ENCODE results near the gene PHOSPHO1.
"Not testable (repeated sequence)": the region's sequence is repeated elsewhere in the genome, so short reads cannot be mapped to it uniquely, and the experiment has no call there.

DNA sequence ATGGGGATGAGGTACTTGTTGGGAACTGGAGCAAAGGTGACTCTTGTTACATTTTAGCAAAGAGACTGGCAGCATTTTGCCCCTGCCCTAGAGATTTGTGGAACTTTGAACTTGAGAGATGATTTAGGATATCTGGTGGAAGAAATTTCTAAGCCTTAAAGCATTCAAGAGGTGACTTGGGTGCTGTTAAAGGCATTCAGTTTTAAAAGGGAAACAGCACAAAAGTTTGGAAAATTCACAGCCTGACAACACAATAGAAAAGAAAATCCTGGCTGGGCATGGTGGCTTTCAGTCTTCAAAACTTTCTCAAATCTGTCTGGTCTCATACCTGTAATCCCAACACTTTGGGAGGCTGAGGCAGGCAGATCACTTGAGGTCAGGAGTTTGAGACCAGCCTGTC lies 46.1 kb downstream of the PHOSPHO1 start:
- TF ChIP-seq, protein P1, sequence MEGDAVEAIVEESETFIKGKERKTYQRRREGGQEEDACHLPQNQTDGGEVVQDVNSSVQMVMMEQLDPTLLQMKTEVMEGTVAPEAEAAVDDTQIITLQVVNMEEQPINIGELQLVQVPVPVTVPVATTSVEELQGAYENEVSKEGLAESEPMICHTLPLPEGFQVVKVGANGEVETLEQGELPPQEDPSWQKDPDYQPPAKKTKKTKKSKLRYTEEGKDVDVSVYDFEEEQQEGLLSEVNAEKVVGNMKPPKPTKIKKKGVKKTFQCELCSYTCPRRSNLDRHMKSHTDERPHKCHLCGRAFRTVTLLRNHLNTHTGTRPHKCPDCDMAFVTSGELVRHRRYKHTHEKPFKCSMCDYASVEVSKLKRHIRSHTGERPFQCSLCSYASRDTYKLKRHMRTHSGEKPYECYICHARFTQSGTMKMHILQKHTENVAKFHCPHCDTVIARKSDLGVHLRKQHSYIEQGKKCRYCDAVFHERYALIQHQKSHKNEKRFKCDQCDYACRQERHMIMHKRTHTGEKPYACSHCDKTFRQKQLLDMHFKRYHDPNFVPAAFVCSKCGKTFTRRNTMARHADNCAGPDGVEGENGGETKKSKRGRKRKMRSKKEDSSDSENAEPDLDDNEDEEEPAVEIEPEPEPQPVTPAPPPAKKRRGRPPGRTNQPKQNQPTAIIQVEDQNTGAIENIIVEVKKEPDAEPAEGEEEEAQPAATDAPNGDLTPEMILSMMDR (conservative IDR thresholded peaks at IDR 0.05; ENCODE audit: low read depth, low read length) = not testable (repeated sequence)
- not testable (repeated sequence) for TF ChIP-seq EZH2 (IDR thresholded peaks at IDR 0.05; ENCODE audit: low read length, unreplicated experiment); EZH2phosphoT487 (IDR thresholded peaks at IDR 0.05; ENCODE audit: borderline replicate concordance, low read length)

Measured in PC-3 (cell line).